Stimulated activated CD4-positive, alpha-beta T cell treated with anti-CD3 and anti-CD28 coated beads, Interleukin-2, amount 100 ng/mL, for 4 hours (primary cell): Measurements from ENCODE around the gene LHX2.

ENCODE experiments used
- DNase-seq: peaks from one replicate; pipeline ENCODE4 v3.0.0-alpha.2; 2020; ENCODE audit warnings: low read depth

Gene LHX2

GRCh38 chr9:123999661-124000060 is 11.9 kb upstream of the LHX2 start:
- no peak for DNase-seq

DNA sequence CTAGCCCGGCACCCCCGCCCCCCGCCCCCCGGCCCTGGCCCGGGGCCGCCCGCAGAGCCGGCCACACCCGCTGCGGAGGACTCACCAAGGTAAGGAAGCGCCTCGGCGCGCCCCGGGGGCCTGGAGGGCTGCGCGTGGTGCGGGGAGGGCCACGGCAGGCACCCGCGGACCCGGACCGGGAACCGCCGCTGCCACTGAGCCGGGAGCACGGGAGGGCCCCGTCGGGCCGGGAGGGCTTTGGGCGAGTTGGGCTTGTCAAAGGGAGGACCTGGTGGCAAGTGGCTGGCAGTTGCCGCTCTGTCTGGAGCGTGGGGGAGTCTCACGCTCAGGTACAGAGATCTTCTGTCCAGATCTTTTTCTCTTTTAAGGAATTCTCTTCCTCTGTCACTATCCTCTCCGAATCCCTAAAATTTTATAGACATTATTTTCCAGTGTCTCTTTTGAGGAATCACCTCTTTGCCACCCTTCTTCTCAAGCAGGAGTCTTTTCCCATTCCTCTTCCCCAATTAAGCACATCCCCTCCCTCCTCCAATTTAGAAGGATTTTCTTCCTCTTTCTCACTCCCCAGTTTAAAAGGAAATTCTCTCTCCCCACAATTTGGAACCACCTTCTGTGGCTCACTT is 11.3 kb upstream of the LHX2 start:
- DNase-seq: no peak

- DNase-seq: no peak
Measured at GRCh38 chr9:124000784-124001457, 10.6 kb upstream of the LHX2 start.

DNA sequence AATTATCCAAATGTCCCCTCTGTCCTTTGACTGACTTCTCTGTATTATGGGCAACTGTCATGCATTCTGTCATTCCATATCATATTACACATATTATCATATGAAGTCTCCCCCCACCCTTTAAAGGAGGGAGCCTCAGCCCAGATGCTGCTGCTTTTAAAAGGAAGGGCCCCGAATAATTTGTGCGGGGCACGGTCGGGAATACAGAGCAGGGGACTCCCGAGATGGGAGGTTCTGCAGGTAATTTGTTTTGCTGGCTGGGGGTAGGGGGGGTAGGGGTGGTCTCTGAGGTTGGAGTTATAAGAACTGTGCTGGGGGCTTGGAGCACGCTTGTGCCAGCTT is 10.1 kb upstream of the LHX2 start:
- no peak for DNase-seq

DNA sequence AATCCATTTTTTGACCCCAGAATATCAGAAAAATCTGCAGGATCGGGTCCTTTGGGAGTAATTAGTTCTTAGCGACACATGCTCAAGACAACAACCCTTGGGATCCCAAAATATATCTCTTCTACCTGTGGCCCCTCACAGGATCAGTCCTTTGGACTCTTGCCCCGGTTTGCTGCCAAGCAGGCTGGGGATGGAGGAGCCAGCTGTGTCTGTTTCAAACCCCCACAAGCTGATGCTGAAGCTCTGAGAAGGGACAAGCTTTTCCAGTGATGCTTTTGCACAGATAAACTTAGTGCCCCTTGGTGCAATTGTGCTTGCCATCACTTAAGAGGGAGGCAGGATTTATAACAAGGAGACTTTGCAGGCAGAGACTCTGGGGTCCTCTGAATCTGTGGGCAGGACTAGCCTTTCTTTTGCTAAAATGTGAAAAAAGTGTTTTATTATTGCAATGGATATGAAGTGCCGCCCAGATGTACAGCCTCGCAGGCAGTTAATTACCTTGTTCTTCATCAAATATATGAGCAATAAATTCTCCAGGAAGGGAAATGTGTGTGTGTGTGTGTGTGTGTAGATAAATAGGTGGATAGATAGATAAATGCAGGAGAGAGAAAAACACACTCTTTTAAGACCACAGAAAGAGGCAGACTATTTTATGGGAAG is 9.6 kb upstream of the LHX2 start:
- no peak for DNase-seq

GRCh38 chr9:124003636-124004349 is 7.8 kb upstream of the LHX2 start:
- DNase-seq: no peak

GRCh38 chr9:124004593-124004992 is 7.0 kb upstream of the LHX2 start:
- no peak for DNase-seq

- no peak for DNase-seq
Measured at GRCh38 chr9:124005029-124005771, 6.4 kb upstream of the LHX2 start.

DNA sequence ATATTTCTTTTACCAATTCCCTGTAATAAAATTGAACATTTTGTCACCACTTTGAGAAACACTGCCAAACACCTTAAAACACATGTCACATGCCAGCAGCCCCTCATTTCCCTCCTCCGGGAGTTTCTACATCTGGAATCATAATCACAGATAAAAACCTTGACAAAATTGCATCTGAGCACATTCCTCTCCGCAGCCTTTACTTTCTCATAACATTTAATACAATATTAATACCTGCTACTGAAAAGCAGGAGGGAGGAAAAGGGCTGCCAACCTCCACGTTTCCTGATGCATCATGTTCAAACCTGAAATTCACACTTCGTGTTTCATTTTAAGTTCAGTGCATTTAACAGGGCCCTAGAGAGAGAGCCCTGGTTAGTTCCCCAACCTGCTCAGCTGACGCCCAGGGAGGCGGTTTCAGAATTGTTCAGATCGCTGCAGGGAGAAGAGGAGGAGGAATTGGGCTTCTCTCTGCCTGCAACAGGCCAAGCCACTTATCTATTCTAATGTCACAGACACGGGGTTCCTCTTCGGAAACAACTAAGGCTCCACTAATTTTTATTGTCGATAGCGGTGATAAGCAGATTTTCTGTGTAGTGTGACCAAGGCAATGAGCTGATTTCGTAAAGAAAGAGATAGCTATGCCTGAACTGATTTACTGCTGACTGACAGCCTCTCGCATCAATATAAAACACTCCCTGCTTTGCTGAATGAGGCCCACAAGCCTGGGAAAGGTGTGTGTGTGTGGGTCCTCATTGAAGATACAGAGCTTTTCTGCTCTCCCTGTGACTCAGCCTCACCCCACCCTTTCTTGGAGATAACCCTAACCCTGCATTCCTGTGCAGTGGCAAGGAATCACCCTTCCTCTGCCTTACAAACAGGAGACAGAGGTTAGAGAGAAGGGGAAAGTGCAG is 4.9 kb upstream of the LHX2 start:
- DNase-seq: no peak

GRCh38 chr9:124007565-124008302 is 3.8 kb upstream of the LHX2 start:
- DNase-seq: no peak

DNA sequence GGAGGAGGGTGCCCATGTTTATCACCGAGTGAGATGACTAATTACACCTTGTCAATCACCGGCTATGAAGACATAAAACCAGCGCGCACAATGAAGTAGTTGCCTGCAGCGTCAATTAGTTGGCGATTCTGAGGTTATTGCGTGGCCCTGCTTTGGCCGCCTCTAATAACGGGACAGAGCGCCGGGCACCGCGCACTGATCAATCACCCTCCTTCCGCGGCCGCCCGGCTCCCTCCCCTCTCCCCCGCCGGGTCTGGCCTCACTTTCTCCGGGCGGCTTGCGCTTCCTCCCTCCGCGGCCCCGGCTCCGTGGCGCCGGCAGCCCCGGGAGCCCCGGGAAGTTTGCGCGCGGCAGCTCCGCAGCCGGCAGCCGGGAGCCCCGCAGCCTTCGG is 3.3 kb upstream of the LHX2 start:
- no peak for DNase-seq

DNA sequence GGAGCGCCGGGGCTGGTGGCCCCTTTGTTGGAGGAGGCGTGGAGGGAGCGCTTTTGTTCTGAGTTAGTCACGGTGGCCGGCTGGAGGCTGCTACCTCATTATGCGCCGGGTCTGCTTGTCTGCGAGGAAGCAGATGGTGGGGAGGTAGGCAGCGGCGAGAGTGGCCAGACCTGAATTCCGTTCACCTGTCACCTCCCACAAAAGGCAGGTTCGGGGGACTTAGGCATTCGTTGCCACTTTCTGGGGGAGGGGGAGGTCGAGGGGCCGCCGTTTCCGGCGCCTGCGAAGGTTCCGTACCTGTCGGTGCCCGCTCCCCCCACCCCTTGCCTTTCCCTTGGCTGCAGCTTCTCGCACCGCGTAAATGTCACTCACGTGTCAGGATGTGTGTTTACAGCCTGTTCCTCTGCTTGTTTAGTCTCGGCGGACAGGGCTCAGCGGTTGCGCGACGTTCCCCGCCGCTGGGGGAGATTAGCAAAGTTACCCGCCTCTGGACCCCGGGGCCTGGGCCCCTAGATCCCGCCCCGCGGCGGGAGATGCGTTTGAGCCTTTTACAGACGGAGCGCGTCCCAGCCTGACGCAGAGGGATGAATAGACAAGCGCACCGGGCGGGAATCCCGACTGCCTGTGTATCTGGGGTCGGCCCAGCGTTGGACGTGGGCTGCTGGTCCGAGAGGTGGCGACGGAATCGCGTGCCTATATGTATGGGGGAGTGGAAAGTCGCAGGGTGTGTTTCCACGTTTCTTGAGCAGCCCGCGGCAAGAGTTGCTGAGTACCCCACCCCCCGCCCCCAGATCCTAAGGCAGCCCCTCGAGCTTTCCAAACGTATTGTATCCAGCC is 2.7 kb upstream of the LHX2 start:
- no peak for DNase-seq

- DNase-seq: no peak
Measured at GRCh38 chr9:124009531-124010217, 1.9 kb upstream of the LHX2 start.

DNA sequence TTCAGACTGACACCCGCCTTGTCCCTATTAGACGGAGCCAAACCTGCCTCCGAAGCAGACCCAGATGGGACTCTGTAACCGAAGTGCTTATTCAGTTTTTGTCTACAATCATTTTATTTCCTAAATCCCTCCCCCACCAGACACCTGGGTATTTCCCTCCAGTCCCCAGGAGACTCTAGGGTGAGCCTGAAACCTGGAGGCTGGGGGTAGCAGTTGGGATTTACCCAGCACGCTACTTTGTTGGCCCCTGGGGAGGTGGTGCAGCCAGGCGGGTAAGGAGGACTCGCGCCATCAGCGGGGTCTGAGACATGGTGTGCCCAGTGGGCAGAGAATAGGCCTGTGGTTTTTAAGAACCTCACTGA is 1.3 kb upstream of the LHX2 start:
- no peak for DNase-seq

GRCh38 chr9:124010665-124011321 is 775 bp upstream of the LHX2 start:
- DNase-seq: no peak

DNA sequence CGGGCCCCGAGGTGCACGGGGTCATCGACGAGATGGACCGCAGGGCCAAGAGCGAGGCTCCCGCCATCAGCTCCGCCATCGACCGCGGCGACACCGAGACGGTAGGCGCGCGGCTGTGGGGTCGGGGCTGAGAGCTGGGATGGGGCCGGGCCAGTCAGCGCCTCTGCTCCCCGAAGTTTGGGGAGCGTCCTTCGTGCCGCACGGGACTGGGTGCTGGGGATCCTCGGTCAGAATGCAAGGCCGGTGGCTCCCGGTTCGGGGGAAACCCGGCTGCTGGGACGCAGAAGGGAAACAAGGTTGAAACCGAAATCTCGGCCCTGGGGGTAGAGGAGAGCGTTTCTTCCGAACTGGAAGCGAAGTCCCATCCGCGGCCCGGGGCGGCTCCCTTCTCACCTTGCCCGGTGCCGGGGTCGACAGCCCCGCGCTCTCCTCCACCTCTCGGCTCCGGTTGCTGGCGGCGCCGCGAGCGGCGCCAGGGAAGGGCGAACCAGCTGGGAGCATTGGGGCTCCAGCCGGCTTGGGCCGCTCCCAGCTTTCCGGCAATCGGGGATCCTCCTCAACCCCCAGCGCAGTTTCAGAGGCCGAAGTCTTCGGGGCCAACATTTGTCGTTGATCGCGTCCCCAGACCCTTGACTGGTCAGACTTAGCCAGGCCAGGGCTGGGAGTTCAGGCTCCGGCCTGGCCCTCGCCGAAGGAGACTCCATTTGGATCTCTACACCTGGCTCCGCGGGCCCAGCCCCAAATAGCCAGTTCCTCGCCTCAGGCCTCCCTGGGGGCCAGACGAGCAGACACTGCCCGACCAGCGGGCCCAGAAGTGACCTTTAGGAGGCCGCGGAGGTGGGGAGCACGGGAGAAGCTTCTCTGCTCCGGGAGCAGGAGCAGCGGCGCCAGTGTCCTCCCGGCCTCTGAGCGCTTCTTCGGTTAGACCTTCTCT is 1.1 kb downstream of the LHX2 start:
- DNase-seq: no peak
